ENCODE results near the gene PALD1. TPM values are rescaled to one million over a fixed set of nuclear protein-coding genes. Genes with fewer than 3 reads are reported as not detected.

The PALD1 gene
- total and polyA plus RNA-seq, 2 experiments from 2014 or later = 11.9 to 58.2 TPM

DNA sequence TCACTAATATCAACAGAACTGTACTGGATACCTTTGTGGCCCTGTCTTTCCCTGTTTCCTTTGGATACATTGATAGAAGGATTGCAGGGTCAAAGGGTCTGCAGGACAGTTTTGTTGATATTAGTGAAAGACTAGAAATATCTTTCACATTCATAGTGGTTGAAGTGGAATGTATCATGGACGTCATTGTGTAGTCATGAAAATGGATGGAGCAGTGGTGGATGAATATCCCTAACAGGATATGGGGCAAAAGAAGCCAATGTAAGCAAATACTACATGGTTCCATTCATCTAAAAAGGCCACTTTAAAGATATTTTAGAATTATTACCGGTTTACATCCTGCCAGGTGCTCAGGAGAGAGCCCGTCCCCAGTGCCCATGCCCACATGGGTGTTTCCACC lies 23.8 kb downstream of the PALD1 start:
- peaks cover 25% of the 10 kb centered on the region for H3K4me1 Mint-ChIP-seq
- no peak for ATAC-seq

More for the DNA sequence above, 23.8 kb downstream of the PALD1 start:
- TF ChIP-seq STAT1 (IDR thresholded peaks at IDR 0.05; ENCODE audit: unreplicated experiment) (no peak), POLR2AphosphoS5 (IDR thresholded peaks at IDR 0.05; ENCODE audit: low read depth) (no peak), CREB1 (CRISPR knock-in tag; IDR thresholded peaks at IDR 0.05; ENCODE audit: low read depth) (no peak), ZNF331 (CRISPR knock-in tag; IDR thresholded peaks at IDR 0.05; ENCODE audit: low read depth) (no peak), EZH2phosphoT487 (IDR thresholded peaks at IDR 0.05; ENCODE audit: unreplicated experiment) (no peak), EZH2 (IDR thresholded peaks at IDR 0.05; ENCODE audit: low read depth, unreplicated experiment) (no peak), JUNB (IDR thresholded peaks at IDR 0.05; ENCODE audit: unreplicated experiment) (no peak), NANOG (IDR thresholded peaks at IDR 0.05; ENCODE audit: borderline replicate concordance) (no peak), ZNF114 (CRISPR knock-in tag; IDR thresholded peaks at IDR 0.05) (no peak)
- TF ChIP-seq, protein P1, sequence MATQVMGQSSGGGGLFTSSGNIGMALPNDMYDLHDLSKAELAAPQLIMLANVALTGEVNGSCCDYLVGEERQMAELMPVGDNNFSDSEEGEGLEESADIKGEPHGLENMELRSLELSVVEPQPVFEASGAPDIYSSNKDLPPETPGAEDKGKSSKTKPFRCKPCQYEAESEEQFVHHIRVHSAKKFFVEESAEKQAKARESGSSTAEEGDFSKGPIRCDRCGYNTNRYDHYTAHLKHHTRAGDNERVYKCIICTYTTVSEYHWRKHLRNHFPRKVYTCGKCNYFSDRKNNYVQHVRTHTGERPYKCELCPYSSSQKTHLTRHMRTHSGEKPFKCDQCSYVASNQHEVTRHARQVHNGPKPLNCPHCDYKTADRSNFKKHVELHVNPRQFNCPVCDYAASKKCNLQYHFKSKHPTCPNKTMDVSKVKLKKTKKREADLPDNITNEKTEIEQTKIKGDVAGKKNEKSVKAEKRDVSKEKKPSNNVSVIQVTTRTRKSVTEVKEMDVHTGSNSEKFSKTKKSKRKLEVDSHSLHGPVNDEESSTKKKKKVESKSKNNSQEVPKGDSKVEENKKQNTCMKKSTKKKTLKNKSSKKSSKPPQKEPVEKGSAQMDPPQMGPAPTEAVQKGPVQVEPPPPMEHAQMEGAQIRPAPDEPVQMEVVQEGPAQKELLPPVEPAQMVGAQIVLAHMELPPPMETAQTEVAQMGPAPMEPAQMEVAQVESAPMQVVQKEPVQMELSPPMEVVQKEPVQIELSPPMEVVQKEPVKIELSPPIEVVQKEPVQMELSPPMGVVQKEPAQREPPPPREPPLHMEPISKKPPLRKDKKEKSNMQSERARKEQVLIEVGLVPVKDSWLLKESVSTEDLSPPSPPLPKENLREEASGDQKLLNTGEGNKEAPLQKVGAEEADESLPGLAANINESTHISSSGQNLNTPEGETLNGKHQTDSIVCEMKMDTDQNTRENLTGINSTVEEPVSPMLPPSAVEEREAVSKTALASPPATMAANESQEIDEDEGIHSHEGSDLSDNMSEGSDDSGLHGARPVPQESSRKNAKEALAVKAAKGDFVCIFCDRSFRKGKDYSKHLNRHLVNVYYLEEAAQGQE (IDR thresholded peaks at IDR 0.05; ENCODE audit: unreplicated experiment) = no peak
- TF ChIP-seq, protein P2, sequence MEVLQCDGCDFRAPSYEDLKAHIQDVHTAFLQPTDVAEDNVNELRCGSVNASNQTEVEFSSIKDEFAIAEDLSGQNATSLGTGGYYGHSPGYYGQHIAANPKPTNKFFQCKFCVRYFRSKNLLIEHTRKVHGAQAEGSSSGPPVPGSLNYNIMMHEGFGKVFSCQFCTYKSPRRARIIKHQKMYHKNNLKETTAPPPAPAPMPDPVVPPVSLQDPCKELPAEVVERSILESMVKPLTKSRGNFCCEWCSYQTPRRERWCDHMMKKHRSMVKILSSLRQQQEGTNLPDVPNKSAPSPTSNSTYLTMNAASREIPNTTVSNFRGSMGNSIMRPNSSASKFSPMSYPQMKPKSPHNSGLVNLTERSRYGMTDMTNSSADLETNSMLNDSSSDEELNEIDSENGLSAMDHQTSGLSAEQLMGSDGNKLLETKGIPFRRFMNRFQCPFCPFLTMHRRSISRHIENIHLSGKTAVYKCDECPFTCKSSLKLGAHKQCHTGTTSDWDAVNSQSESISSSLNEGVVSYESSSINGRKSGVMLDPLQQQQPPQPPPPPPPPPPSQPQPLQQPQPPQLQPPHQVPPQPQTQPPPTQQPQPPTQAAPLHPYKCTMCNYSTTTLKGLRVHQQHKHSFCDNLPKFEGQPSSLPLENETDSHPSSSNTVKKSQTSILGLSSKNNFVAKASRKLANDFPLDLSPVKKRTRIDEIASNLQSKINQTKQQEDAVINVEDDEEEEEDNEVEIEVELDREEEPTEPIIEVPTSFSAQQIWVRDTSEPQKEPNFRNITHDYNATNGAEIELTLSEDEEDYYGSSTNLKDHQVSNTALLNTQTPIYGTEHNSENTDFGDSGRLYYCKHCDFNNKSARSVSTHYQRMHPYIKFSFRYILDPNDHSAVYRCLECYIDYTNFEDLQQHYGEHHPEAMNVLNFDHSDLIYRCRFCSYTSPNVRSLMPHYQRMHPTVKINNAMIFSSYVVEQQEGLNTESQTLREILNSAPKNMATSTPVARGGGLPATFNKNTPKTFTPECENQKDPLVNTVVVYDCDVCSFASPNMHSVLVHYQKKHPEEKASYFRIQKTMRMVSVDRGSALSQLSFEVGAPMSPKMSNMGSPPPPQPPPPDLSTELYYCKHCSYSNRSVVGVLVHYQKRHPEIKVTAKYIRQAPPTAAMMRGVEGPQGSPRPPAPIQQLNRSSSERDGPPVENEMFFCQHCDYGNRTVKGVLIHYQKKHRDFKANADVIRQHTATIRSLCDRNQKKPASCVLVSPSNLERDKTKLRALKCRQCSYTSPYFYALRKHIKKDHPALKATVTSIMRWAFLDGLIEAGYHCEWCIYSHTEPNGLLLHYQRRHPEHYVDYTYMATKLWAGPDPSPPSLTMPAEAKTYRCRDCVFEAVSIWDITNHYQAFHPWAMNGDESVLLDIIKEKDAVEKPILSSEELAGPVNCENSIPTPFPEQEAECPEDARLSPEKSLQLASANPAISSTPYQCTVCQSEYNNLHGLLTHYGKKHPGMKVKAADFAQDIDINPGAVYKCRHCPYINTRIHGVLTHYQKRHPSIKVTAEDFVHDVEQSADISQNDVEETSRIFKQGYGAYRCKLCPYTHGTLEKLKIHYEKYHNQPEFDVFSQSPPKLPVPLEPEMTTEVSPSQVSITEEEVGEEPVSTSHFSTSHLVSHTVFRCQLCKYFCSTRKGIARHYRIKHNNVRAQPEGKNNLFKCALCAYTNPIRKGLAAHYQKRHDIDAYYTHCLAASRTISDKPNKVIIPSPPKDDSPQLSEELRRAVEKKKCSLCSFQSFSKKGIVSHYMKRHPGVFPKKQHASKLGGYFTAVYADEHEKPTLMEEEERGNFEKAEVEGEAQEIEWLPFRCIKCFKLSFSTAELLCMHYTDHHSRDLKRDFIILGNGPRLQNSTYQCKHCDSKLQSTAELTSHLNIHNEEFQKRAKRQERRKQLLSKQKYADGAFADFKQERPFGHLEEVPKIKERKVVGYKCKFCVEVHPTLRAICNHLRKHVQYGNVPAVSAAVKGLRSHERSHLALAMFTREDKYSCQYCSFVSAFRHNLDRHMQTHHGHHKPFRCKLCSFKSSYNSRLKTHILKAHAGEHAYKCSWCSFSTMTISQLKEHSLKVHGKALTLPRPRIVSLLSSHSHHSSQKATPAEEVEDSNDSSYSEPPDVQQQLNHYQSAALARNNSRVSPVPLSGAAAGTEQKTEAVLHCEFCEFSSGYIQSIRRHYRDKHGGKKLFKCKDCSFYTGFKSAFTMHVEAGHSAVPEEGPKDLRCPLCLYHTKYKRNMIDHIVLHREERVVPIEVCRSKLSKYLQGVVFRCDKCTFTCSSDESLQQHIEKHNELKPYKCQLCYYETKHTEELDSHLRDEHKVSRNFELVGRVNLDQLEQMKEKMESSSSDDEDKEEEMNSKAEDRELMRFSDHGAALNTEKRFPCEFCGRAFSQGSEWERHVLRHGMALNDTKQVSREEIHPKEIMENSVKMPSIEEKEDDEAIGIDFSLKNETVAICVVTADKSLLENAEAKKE (CRISPR knock-in tag; IDR thresholded peaks at IDR 0.05) = no peak
- TF ChIP-seq, protein P3, sequence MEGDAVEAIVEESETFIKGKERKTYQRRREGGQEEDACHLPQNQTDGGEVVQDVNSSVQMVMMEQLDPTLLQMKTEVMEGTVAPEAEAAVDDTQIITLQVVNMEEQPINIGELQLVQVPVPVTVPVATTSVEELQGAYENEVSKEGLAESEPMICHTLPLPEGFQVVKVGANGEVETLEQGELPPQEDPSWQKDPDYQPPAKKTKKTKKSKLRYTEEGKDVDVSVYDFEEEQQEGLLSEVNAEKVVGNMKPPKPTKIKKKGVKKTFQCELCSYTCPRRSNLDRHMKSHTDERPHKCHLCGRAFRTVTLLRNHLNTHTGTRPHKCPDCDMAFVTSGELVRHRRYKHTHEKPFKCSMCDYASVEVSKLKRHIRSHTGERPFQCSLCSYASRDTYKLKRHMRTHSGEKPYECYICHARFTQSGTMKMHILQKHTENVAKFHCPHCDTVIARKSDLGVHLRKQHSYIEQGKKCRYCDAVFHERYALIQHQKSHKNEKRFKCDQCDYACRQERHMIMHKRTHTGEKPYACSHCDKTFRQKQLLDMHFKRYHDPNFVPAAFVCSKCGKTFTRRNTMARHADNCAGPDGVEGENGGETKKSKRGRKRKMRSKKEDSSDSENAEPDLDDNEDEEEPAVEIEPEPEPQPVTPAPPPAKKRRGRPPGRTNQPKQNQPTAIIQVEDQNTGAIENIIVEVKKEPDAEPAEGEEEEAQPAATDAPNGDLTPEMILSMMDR (conservative IDR thresholded peaks at IDR 0.05; ENCODE audit: low read depth in 2 of 2) = no peak
- TF ChIP-seq, protein P4, sequence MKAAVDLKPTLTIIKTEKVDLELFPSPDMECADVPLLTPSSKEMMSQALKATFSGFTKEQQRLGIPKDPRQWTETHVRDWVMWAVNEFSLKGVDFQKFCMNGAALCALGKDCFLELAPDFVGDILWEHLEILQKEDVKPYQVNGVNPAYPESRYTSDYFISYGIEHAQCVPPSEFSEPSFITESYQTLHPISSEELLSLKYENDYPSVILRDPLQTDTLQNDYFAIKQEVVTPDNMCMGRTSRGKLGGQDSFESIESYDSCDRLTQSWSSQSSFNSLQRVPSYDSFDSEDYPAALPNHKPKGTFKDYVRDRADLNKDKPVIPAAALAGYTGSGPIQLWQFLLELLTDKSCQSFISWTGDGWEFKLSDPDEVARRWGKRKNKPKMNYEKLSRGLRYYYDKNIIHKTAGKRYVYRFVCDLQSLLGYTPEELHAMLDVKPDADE (IDR thresholded peaks at IDR 0.05) = no peak
- Histone ChIP-seq H3F3A (replicated peaks; ENCODE audit: low read depth) (0 out of 2 replicates have a peak, but pooled peaks cover 5% of the 10 kb centered on the region), H3K27ac (ENCODE audit: low read depth) (no peak overlapping the region), H4K20me1 (replicated peaks; ENCODE audit: insufficient read depth) (peaks cover 11% of the 10 kb centered on the region; the same call in 1 of the 2 replicates), H3K4me3 (no peak overlapping the region), H3K27me3 (ENCODE audit: insufficient read depth) (no peaks in the 10 kb centered on the region), H3K9me2 (ENCODE audit: insufficient read depth) (no peaks in the 10 kb centered on the region), H3K79me2 (replicated peaks; ENCODE audit: insufficient read depth) (peaks cover 49% of the 10 kb centered on the region), H3K4me2 (no peak overlapping the region), H3K4me1 (ENCODE audit: insufficient read depth) (peaks cover 4% of the 10 kb centered on the region; the same call in 1 of the 2 replicates), H3K36me3 (ENCODE audit: insufficient read depth) (no peaks in the 10 kb centered on the region), H2AFZ (no peak overlapping the region)
- H3K36me3 Mint-ChIP-seq (ENCODE audit: low read depth) = peaks cover 2% of the 10 kb centered on the region; the same call in 1 of the 3 replicates
- H3K27ac Mint-ChIP-seq = no peak overlapping the region
- DNase-seq (ENCODE audit: low spot score) = no peak
- no peaks in the 10 kb centered on the region for H3K9me3 Mint-ChIP-seq
- H3K27me3 Mint-ChIP-seq (ENCODE audit: insufficient read depth, low read depth, poor library complexity) = peaks cover 2% of the 10 kb centered on the region
- H3K4me3 Mint-ChIP-seq = no peak overlapping the region
